Skeletal muscle satellite cell (primary cell): ENCODE data around the gene UFSP2.

Experiments
- H3K27me3 ChIP-seq: 2 replicates; pipeline ENCODE4 v1.7.0; 2013; ENCODE audit warnings: low read length; ENCODE audit not compliant: control insufficient read depth, insufficient read depth
- H3K36me3 ChIP-seq: 2 replicates; pipeline ENCODE4 v1.7.0; 2013; ENCODE audit warnings: mild to moderate bottlenecking, control low read depth, low read length; ENCODE audit not compliant: insufficient read depth
- H3K4me1 ChIP-seq: 2 replicates; pipeline ENCODE4 v1.7.0; 2013; ENCODE audit warnings: low read length; ENCODE audit not compliant: control insufficient read depth, insufficient read depth
- H3K4me2 ChIP-seq: 2 replicates; pipeline ENCODE4 v1.7.0; 2013; ENCODE audit warnings: mild to moderate bottlenecking, low read length
- H3K4me3 ChIP-seq: 2 replicates; pipeline ENCODE4 v1.7.0; 2013; ENCODE audit warnings: low read length
- H3K9ac ChIP-seq: 2 replicates; pipeline ENCODE4 v1.7.0; 2013; ENCODE audit warnings: mild to moderate bottlenecking, low read depth, low read length, moderate library complexity
- H3K9me3 ChIP-seq: replicated peaks from 2 replicates; pipeline ENCODE4 v1.7.0; 2013; ENCODE audit warnings: mild to moderate bottlenecking, control low read depth, low read length

The UFSP2 gene

GRCh38 chr4:185464887-185465286, 39.1 kb upstream of the UFSP2 start:
- no peaks in the 10 kb centered on the region for H3K36me3 ChIP-seq
- H3K4me1 ChIP-seq: peaks cover 12% of the 10 kb centered on the region
- H3K4me2 ChIP-seq: no peak overlapping the region
- no peak overlapping the region for H3K4me3 ChIP-seq
- H3K27me3 ChIP-seq: peaks cover 9% of the 10 kb centered on the region
- no peak overlapping the region for H3K9ac ChIP-seq
- no peaks in the 10 kb centered on the region for H3K9me3 ChIP-seq

GRCh38 chr4:185464183-185464582, 38.4 kb upstream of the UFSP2 start:
- Histone ChIP-seq H3K27me3 (peaks cover 2% of the 10 kb centered on the region), H3K4me1 (peaks cover 12% of the 10 kb centered on the region), H3K4me2 (no peak overlapping the region), H3K9ac (no peak overlapping the region), H3K36me3 (no peaks in the 10 kb centered on the region), H3K4me3 (no peak overlapping the region), H3K9me3 (no peaks in the 10 kb centered on the region)

- no peaks in the 10 kb centered on the region for H3K27me3 ChIP-seq
Measured at GRCh38 chr4:185463541-185463940, 37.8 kb upstream of the UFSP2 start.

GRCh38 chr4:185461565-185461964, 35.8 kb upstream of the UFSP2 start:
- no peak overlapping the region for H3K9ac ChIP-seq
- H3K4me2 ChIP-seq: no peak overlapping the region
- H3K4me1 ChIP-seq: peaks cover 3% of the 10 kb centered on the region
- no peak overlapping the region for H3K4me3 ChIP-seq
- no peaks in the 10 kb centered on the region for H3K9me3 ChIP-seq
- H3K27me3 ChIP-seq: no peaks in the 10 kb centered on the region
- H3K36me3 ChIP-seq: no peaks in the 10 kb centered on the region

More at GRCh38 chr4:185463541-185463940, 37.8 kb upstream of the UFSP2 start:
- no peak overlapping the region for H3K4me2 ChIP-seq
- peaks cover 12% of the 10 kb centered on the region for H3K4me1 ChIP-seq
- H3K9ac ChIP-seq: no peak overlapping the region
- no peak overlapping the region for H3K4me3 ChIP-seq
- H3K9me3 ChIP-seq: no peaks in the 10 kb centered on the region
- H3K36me3 ChIP-seq: no peaks in the 10 kb centered on the region

GRCh38 chr4:185457136-185457535, 31.4 kb upstream of the UFSP2 start:
- no peak overlapping the region for H3K4me2 ChIP-seq

GRCh38 chr4:185456131-185456530, 30.4 kb upstream of the UFSP2 start:
- Histone ChIP-seq H3K9me3 (no peaks in the 10 kb centered on the region), H3K9ac (no peak overlapping the region), H3K4me3 (no peak overlapping the region), H3K27me3 (no peaks in the 10 kb centered on the region), H3K4me1 (no peaks in the 10 kb centered on the region), H3K4me2 (no peak overlapping the region), H3K36me3 (no peaks in the 10 kb centered on the region)

More at GRCh38 chr4:185457136-185457535, 31.4 kb upstream of the UFSP2 start:
- H3K9me3 ChIP-seq: no peaks in the 10 kb centered on the region
- H3K4me1 ChIP-seq: no peaks in the 10 kb centered on the region
- H3K27me3 ChIP-seq: no peaks in the 10 kb centered on the region
- H3K9ac ChIP-seq: no peak overlapping the region
- no peaks in the 10 kb centered on the region for H3K36me3 ChIP-seq
- no peak overlapping the region for H3K4me3 ChIP-seq

- Histone ChIP-seq H3K4me1 (no peaks in the 10 kb centered on the region), H3K4me2 (no peak overlapping the region), H3K9ac (no peak overlapping the region), H3K4me3 (no peak overlapping the region), H3K36me3 (no peaks in the 10 kb centered on the region), H3K9me3 (no peaks in the 10 kb centered on the region), H3K27me3 (no peaks in the 10 kb centered on the region)
Measured at GRCh38 chr4:185445209-185445608, 19.4 kb upstream of the UFSP2 start.

GRCh38 chr4:185441479-185441878, 15.7 kb upstream of the UFSP2 start:
- no peaks in the 10 kb centered on the region for H3K9me3 ChIP-seq
- no peak overlapping the region for H3K4me2 ChIP-seq
- H3K4me3 ChIP-seq: no peak overlapping the region
- H3K36me3 ChIP-seq: no peaks in the 10 kb centered on the region
- H3K27me3 ChIP-seq: no peaks in the 10 kb centered on the region
- H3K9ac ChIP-seq: no peak overlapping the region
- no peaks in the 10 kb centered on the region for H3K4me1 ChIP-seq

GRCh38 chr4:185437809-185438208, 12.0 kb upstream of the UFSP2 start:
- no peaks in the 10 kb centered on the region for H3K36me3 ChIP-seq
- H3K4me3 ChIP-seq: no peak overlapping the region
- H3K27me3 ChIP-seq: no peaks in the 10 kb centered on the region

GRCh38 chr4:185435466-185435865, 9.7 kb upstream of the UFSP2 start:
- no peaks in the 10 kb centered on the region for H3K27me3 ChIP-seq
- H3K9ac ChIP-seq: no peak overlapping the region
- H3K4me1 ChIP-seq: no peaks in the 10 kb centered on the region
- H3K4me3 ChIP-seq: no peak overlapping the region
- H3K9me3 ChIP-seq: no peaks in the 10 kb centered on the region
- H3K36me3 ChIP-seq: no peaks in the 10 kb centered on the region
- H3K4me2 ChIP-seq: no peak overlapping the region

More at GRCh38 chr4:185437809-185438208, 12.0 kb upstream of the UFSP2 start:
- H3K9me3 ChIP-seq: no peaks in the 10 kb centered on the region
- H3K4me1 ChIP-seq: no peaks in the 10 kb centered on the region
- no peak overlapping the region for H3K4me2 ChIP-seq
- H3K9ac ChIP-seq: no peak overlapping the region

GRCh38 chr4:185429660-185430059, 3.9 kb upstream of the UFSP2 start:
- H3K36me3 ChIP-seq: no peaks in the 10 kb centered on the region
- no peaks in the 10 kb centered on the region for H3K27me3 ChIP-seq
- no peak overlapping the region for H3K4me2 ChIP-seq

GRCh38 chr4:185426960-185427688, 1.4 kb upstream of the UFSP2 start:
- Histone ChIP-seq H3K36me3 (peaks cover under 1% of the 10 kb centered on the region), H3K27me3 (no peaks in the 10 kb centered on the region), H3K9me3 (no peaks in the 10 kb centered on the region), H3K9ac (no peak overlapping the region), H3K4me2 (no peak overlapping the region), H3K4me1 (peaks cover 9% of the 10 kb centered on the region), H3K4me3 (no peak overlapping the region)

More at GRCh38 chr4:185429660-185430059, 3.9 kb upstream of the UFSP2 start:
- no peak overlapping the region for H3K9ac ChIP-seq
- H3K9me3 ChIP-seq: no peaks in the 10 kb centered on the region
- no peak overlapping the region for H3K4me3 ChIP-seq
- peaks cover 8% of the 10 kb centered on the region for H3K4me1 ChIP-seq
